Measurements from ENCODE around the gene RASGRF2. TPM values are rescaled to one million over a fixed set of nuclear protein-coding genes. Genes with fewer than 3 reads are reported as not detected.

Gene RASGRF2
- total RNA-seq, 4 donors from 2014 or later: 2.0 to 3.6 (median 2.8) TPM

DNA sequence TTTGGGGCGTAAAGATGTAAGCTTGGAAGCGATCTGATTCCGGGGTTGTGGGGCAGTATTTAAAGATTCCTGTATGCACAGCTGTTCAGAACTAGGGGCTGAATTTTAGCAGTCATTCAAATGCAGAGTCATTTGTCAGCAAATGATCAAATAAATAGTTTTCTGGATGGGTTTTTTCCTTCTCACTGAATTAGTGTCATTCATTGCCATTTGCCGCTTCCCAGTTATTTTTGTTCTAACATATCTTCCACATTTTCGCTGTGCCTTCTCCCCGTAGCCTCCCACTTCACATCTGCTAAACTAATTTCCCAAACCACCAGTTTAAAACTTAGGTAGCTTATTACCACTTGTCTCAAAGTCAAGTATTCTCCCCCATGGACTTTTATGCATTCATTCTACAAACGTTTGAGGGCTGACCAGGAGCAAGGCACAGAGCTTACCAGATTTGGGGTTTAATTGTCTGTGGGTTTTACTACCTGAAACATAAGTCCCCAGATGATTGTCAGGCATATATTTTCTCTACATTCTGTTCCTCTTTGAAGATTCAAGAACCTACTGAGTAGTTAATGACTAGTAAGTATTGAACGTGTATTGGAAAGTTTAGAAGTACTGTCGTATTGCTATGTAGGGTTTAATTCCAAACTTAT, 231.7 kb downstream of the RASGRF2 start:
- Histone ChIP-seq H3K9me3 (no peaks in the 10 kb centered on the region), H3K4me3 (no peak overlapping the region), H3K4me1 (peaks cover 0 to 5% (median 2%) of the 10 kb centered on the region in 4 donors), H3K27me3 (no peaks in the 10 kb centered on the region), H3K36me3 (no peaks in the 10 kb centered on the region), H3K27ac (no peak overlapping the region)
- no peak for DNase-seq
- WGBS, 2 donors (ENCODE audit: low coverage in 1 of 2): 87 to 88% methylated on average over 9 of the region's 9 CpGs
- TF ChIP-seq POLR2AphosphoS5 (IDR thresholded peaks at IDR 0.05): no peak
- TF ChIP-seq CTCF (IDR thresholded peaks at IDR 0.05): no peak
- no peak for TF ChIP-seq POLR2A (IDR thresholded peaks at IDR 0.05)
- no peak for TF ChIP-seq EP300 (IDR thresholded peaks at IDR 0.05; ENCODE audit: low read depth)
- in situ Hi-C loops (cut with MboI; ENCODE audit: low pct_ligation_motif_present in 1 of 4, low pct_unique_long_range_greater_than_20kb in 1 of 4, low sequenced_read_pairs in 3 of 4) (loop anchor here in 3 of 4 donors (10.0 to 25.0 kb wide), 2 partner anchors 505 to 507 kb away; no protein-coding TSS in a partner anchor), intact Hi-C loops (cut with DNase I; ENCODE audit: low total_unique reads) (no loop called here)

- H3K27me3 ChIP-seq: no peaks in the 10 kb centered on the region
- H3K4me3 ChIP-seq: no peak overlapping the region
- peaks cover 0 to 5% (median 2%) of the 10 kb centered on the region in 4 donors for H3K4me1 ChIP-seq
- no peak overlapping the region for H3K27ac ChIP-seq
- intact Hi-C loops (cut with DNase I; ENCODE audit: low total_unique reads) (no loop called here), in situ Hi-C loops (cut with MboI; ENCODE audit: low pct_ligation_motif_present in 1 of 4, low pct_unique_long_range_greater_than_20kb in 1 of 4, low sequenced_read_pairs in 3 of 4) (loop anchor here in 3 of 4 donors (10.0 to 25.0 kb wide), 2 partner anchors 505 to 508 kb away; no protein-coding TSS in a partner anchor)
- no peaks in the 10 kb centered on the region for H3K36me3 ChIP-seq
- no peak for DNase-seq
- WGBS, 2 donors (ENCODE audit: low coverage in 1 of 2): 77 to 88% methylated on average over 2 to 8 of the region's 8 CpGs
- TF ChIP-seq POLR2A (IDR thresholded peaks at IDR 0.05): no peak
- no peaks in the 10 kb centered on the region for H3K9me3 ChIP-seq
Measured at GRCh38 chr5:81192373-81192750, 232.2 kb downstream of the RASGRF2 start.

GRCh38 chr5:81194633-81195334, 234.6 kb downstream of the RASGRF2 start:
- WGBS, 2 donors (ENCODE audit: low coverage in 1 of 2): 27 to 56% methylated on average over 3 to 31 of the region's 31 CpGs
- intact Hi-C loops (cut with DNase I; ENCODE audit: low total_unique reads) (no loop called here), in situ Hi-C loops (cut with MboI; ENCODE audit: low pct_ligation_motif_present in 1 of 4, low pct_unique_long_range_greater_than_20kb in 1 of 4, low sequenced_read_pairs in 3 of 4) (loop anchor here in 3 of 4 donors (10.0 to 25.0 kb wide), 2 partner anchors 507 to 510 kb away; no protein-coding TSS in a partner anchor)
- TF ChIP-seq POLR2A (IDR thresholded peaks at IDR 0.05): no peak
- TF ChIP-seq POLR2AphosphoS5 (IDR thresholded peaks at IDR 0.05): no peak
- TF ChIP-seq EP300 (IDR thresholded peaks at IDR 0.05; ENCODE audit: low read depth): no peak
- peak; percentile 73 to 91 (median 81) for TF ChIP-seq CTCF (IDR thresholded peaks at IDR 0.05)
- H3K4me1 ChIP-seq: peaks cover 0 to 5% (median 2%) of the 10 kb centered on the region in 4 donors
- no peaks in the 10 kb centered on the region for H3K27me3 ChIP-seq
- H3K4me3 ChIP-seq: no peak overlapping the region
- H3K27ac ChIP-seq: no peak overlapping the region
- DNase-seq: peak; percentile 79
- H3K9me3 ChIP-seq: no peaks in the 10 kb centered on the region
- H3K36me3 ChIP-seq: no peaks in the 10 kb centered on the region

- in situ Hi-C loops (cut with MboI; ENCODE audit: low pct_ligation_motif_present in 1 of 4, low pct_unique_long_range_greater_than_20kb in 1 of 4, low sequenced_read_pairs in 3 of 4): loop anchor here in 3 of 4 donors (10.0 to 25.0 kb wide), 2 partner anchors 508 to 511 kb away; no protein-coding TSS in a partner anchor
- no peak for TF ChIP-seq EP300 (IDR thresholded peaks at IDR 0.05; ENCODE audit: low read depth)
- TF ChIP-seq POLR2A (IDR thresholded peaks at IDR 0.05): no peak
- TF ChIP-seq POLR2AphosphoS5 (IDR thresholded peaks at IDR 0.05): no peak
- no peak for TF ChIP-seq CTCF (IDR thresholded peaks at IDR 0.05)
- no peaks in the 10 kb centered on the region for H3K27me3 ChIP-seq
- no peak for DNase-seq
- H3K9me3 ChIP-seq: no peaks in the 10 kb centered on the region
- no peak overlapping the region for H3K4me3 ChIP-seq
- no peak overlapping the region for H3K27ac ChIP-seq
- peaks cover 0 to 5% (median 2%) of the 10 kb centered on the region in 4 donors for H3K4me1 ChIP-seq
- intact Hi-C loops (cut with DNase I; ENCODE audit: low total_unique reads): no loop called here
- no peaks in the 10 kb centered on the region for H3K36me3 ChIP-seq
- 70 to 83% methylated on average over 2 to 5 of the region's 5 CpGs for WGBS, 2 donors (ENCODE audit: low coverage in 1 of 2)
Measured at GRCh38 chr5:81195335-81195929, 235.3 kb downstream of the RASGRF2 start.

Measured in transverse colon (tissue), 4 donors.